SK-N-MC (cell line): ENCODE measurements around the gene DMXL2.

Experiments used
- FOXP2 ChIP-seq: optimal IDR thresholded peaks from 2 replicates; pipeline ENCODE3; 2011; ENCODE audit warnings: mild to moderate bottlenecking, moderate library complexity; ENCODE audit not compliant: insufficient read depth; ENCODE audit errors: extremely low read length, control extremely low read depth
- POLR2AphosphoS5 ChIP-seq: IDR thresholded peaks from 2 replicates; pipeline ENCODE4 v1.6.1; 2012; ENCODE audit warnings: mild to moderate bottlenecking, low read depth, low read length, borderline replicate concordance

GRCh38 chr15:51516291-51516690, 106.3 kb downstream of the DMXL2 start:
- TF ChIP-seq FOXP2, result no peak
- no peak for TF ChIP-seq POLR2AphosphoS5
